Right cardiac atrium (tissue), 5 donors: ENCODE results near the gene MON2. TPM values are rescaled to one million over a fixed set of nuclear protein-coding genes. Genes with fewer than 3 reads are reported as not detected.
A peak's percentile ranks its signal among the peaks of the same experiment; 100 is the strongest.
"Not testable (repeated sequence)": the region's sequence is repeated elsewhere in the genome, so short reads cannot be mapped to it uniquely, and the experiment has no call there.

ENCODE experiments used
- ATAC-seq, 2 donors: fragments of 200-7000 bp; cut with Tn5 transposase; one replicate each; pipeline versions ENCODE4 v1.8.0 to v1.9.1; 2020; ENCODE audit warnings: moderate library complexity in 2 of 2, mild to moderate bottlenecking in 1 of 2
- DNase-seq, 3 donors: peaks; one replicate each; pipeline ENCODE4 v3.0.0-alpha.2; 2020
- H3K27ac ChIP-seq: one replicate; pipeline ENCODE4 v1.5.1; 2013; ENCODE audit warnings: mild to moderate bottlenecking, low read length, control low read depth, moderate library complexity
- H3K27me3 ChIP-seq: one replicate; pipeline ENCODE4 v1.6.1; 2013; ENCODE audit not compliant: control insufficient read depth, insufficient read depth
- H3K4me1 ChIP-seq: one replicate; pipeline ENCODE4 v1.6.1; 2013; ENCODE audit warnings: low read length; ENCODE audit not compliant: control insufficient read depth, insufficient read depth
- H3K4me3 ChIP-seq: one replicate; pipeline ENCODE4 v1.5.1; 2013; ENCODE audit warnings: low read length, control low read depth
- H3K9me3 ChIP-seq: one replicate; pipeline ENCODE4 v1.6.1; 2013; ENCODE audit warnings: low read length; ENCODE audit not compliant: control insufficient read depth
- WGBS: extraction: QIAGEN DNeasy Blood & Tissue Kit; methylation state at CpG from one replicate; pipeline ENCODE4 v1.1.7; 2013; 5-methylcytosine and 5-hydroxymethylcytosine counted together
- intact Hi-C, 4 donors: fragments of 100-400 bp; cut with DNase I; formaldehyde crosslinking; loops; one replicate each; pipeline versions ENCODE4 v1.11.0 to v1.14.0; 2022 to 2023
- polyA plus RNA-seq: library from polyadenylated mRNA; stranded (reverse); fragments of 200-250 nt; gene quantifications from one replicate; pipeline ENCODE4 v1.2.3, GENCODE V29; 2013
- total RNA-seq, 4 donors: library from RNA; stranded (reverse); fragmentation: NEBNext Ultra II Directional; extraction: Animal tissue kit (Norgen Biotek cat#: 25700); gene quantifications; one replicate each; pipeline ENCODE4 v1.2.1, GENCODE V29; 2021
- donor health status: healthy with polysubstance abuse.
- donor health status: DM: no; HTN: yes; CAD: no.
- donor health status: DM: no; HTN: no; CAD: no.
- donor health status: DM: no; HTN: yes; CAD: no; lungs with severe emphysema.
- donor health status: DM: yes; HTN: yes; CAD: no.

Gene MON2
- total and polyA plus RNA-seq, 5 donors = 9.1 to 29.0 (median 24.5) TPM

GRCh38 chr12:62471734-62472133, 5.1 kb downstream of the MON2 start:
- Histone ChIP-seq H3K27ac (no peak overlapping the region), H3K9me3 (no peaks in the 10 kb centered on the region), H3K4me3 (no peak overlapping the region), H3K4me1 (no peaks in the 10 kb centered on the region), H3K27me3 (no peaks in the 10 kb centered on the region)
- intact Hi-C loops = no loop called here
- 76% methylated on average over 4 of the region's 4 CpGs for WGBS
- no peak for DNase-seq
- no peak for ATAC-seq

- DNase-seq = no peak
- Histone ChIP-seq H3K27ac (no peak overlapping the region), H3K27me3 (no peaks in the 10 kb centered on the region), H3K9me3 (no peaks in the 10 kb centered on the region), H3K4me1 (no peaks in the 10 kb centered on the region), H3K4me3 (no peak overlapping the region)
- WGBS = 63% methylated on average over 3 of the region's 3 CpGs
- intact Hi-C loops = no loop called here
- no peak for ATAC-seq
Measured at GRCh38 chr12:62472472-62472871, 5.8 kb downstream of the MON2 start.

- no peaks in the 10 kb centered on the region for H3K9me3 ChIP-seq
- no peak for DNase-seq
- no peaks in the 10 kb centered on the region for H3K4me1 ChIP-seq
- intact Hi-C loops = no loop called here
- ATAC-seq = no peak
- no peaks in the 10 kb centered on the region for H3K27me3 ChIP-seq
- H3K4me3 ChIP-seq = no peak overlapping the region
- WGBS = 80% methylated on average over 4 of the region's 4 CpGs
- H3K27ac ChIP-seq = no peak overlapping the region
Measured at GRCh38 chr12:62481843-62482540, 15.4 kb downstream of the MON2 start.

GRCh38 chr12:62482769-62483168, 16.1 kb downstream of the MON2 start:
- H3K27ac ChIP-seq = no peak overlapping the region
- no peak overlapping the region for H3K4me3 ChIP-seq
- WGBS = 99% methylated on average over 3 of the region's 3 CpGs
- ATAC-seq (no peak), DNase-seq (no peak)
- H3K9me3 ChIP-seq = no peaks in the 10 kb centered on the region
- no peaks in the 10 kb centered on the region for H3K4me1 ChIP-seq
- intact Hi-C loops = no loop called here
- no peaks in the 10 kb centered on the region for H3K27me3 ChIP-seq

- ATAC-seq (no peak), DNase-seq (no peak)
- H3K4me3 ChIP-seq = no peak overlapping the region
- WGBS = 82% methylated on average over 2 of the region's 2 CpGs
- H3K27ac ChIP-seq = no peak overlapping the region
- H3K9me3 ChIP-seq = no peaks in the 10 kb centered on the region
- H3K4me1 ChIP-seq = no peaks in the 10 kb centered on the region
- no peaks in the 10 kb centered on the region for H3K27me3 ChIP-seq
- intact Hi-C loops = no loop called here
Measured at GRCh38 chr12:62484233-62484632, 17.6 kb downstream of the MON2 start.

GRCh38 chr12:62505786-62506185, 39.2 kb downstream of the MON2 start:
- intact Hi-C loops = no loop called here
- no peak for ATAC-seq
- WGBS = 92% methylated on average over 3 of the region's 3 CpGs
- no peaks in the 10 kb centered on the region for H3K27me3 ChIP-seq
- DNase-seq = no peak
- no peak overlapping the region for H3K27ac ChIP-seq
- no peaks in the 10 kb centered on the region for H3K4me1 ChIP-seq
- no peaks in the 10 kb centered on the region for H3K9me3 ChIP-seq
- no peak overlapping the region for H3K4me3 ChIP-seq

GRCh38 chr12:62512901-62513300, 46.3 kb downstream of the MON2 start:
- intact Hi-C loops = no loop called here
- WGBS = 96% methylated on average over 5 of the region's 5 CpGs
- Histone ChIP-seq H3K4me1 (no peaks in the 10 kb centered on the region), H3K27me3 (no peaks in the 10 kb centered on the region), H3K4me3 (no peak overlapping the region), H3K9me3 (no peaks in the 10 kb centered on the region), H3K27ac (no peak overlapping the region)
- ATAC-seq = no peak
- DNase-seq = no peak

GRCh38 chr12:62514080-62514479, 47.5 kb downstream of the MON2 start:
- DNase-seq, intact Hi-C loops, H3K27me3 ChIP-seq, ATAC-seq, H3K4me3 ChIP-seq, H3K9me3 ChIP-seq, H3K27ac ChIP-seq, H3K4me1 ChIP-seq: not testable (repeated sequence)
- WGBS = 98% methylated on average over 3 of the region's 3 CpGs

- no peaks in the 10 kb centered on the region for H3K9me3 ChIP-seq
- no peak overlapping the region for H3K27ac ChIP-seq
- ATAC-seq = no peak
- intact Hi-C loops = no loop called here
- H3K4me1 ChIP-seq = no peaks in the 10 kb centered on the region
- H3K27me3 ChIP-seq = no peaks in the 10 kb centered on the region
- no peak overlapping the region for H3K4me3 ChIP-seq
- no peak for DNase-seq
Measured at GRCh38 chr12:62516927-62517326, 50.3 kb downstream of the MON2 start.

- no peak for ATAC-seq
Measured at GRCh38 chr12:62517887-62518286, 51.3 kb downstream of the MON2 start.

GRCh38 chr12:62519043-62519442, 52.4 kb downstream of the MON2 start:
- WGBS = 56% methylated on average over 5 of the region's 5 CpGs
- H3K4me3 ChIP-seq = no peak overlapping the region
- no peak overlapping the region for H3K27ac ChIP-seq
- H3K27me3 ChIP-seq = no peaks in the 10 kb centered on the region
- no peaks in the 10 kb centered on the region for H3K4me1 ChIP-seq
- ATAC-seq (peak; percentile 75 to 92), DNase-seq (peak; percentile 42 to 87 (median 68))
- H3K9me3 ChIP-seq = no peaks in the 10 kb centered on the region
- intact Hi-C loops = no loop called here

More at GRCh38 chr12:62517887-62518286, 51.3 kb downstream of the MON2 start:
- DNase-seq = no peak
- Histone ChIP-seq H3K27ac (no peak overlapping the region), H3K4me1 (no peaks in the 10 kb centered on the region), H3K27me3 (no peaks in the 10 kb centered on the region), H3K9me3 (no peaks in the 10 kb centered on the region), H3K4me3 (no peak overlapping the region)
- intact Hi-C loops = no loop called here
- WGBS = 87% methylated on average over 2 of the region's 2 CpGs

- 88% methylated on average over 5 of the region's 5 CpGs for WGBS
Measured at GRCh38 chr12:62520361-62520760, 53.7 kb downstream of the MON2 start.

More at GRCh38 chr12:62520361-62520760, 53.7 kb downstream of the MON2 start:
- H3K9me3 ChIP-seq = no peaks in the 10 kb centered on the region
- intact Hi-C loops = no loop called here
- ATAC-seq (no peak), DNase-seq (no peak)
- no peaks in the 10 kb centered on the region for H3K4me1 ChIP-seq
- H3K27me3 ChIP-seq = no peaks in the 10 kb centered on the region
- H3K27ac ChIP-seq = no peak overlapping the region
- H3K4me3 ChIP-seq = no peak overlapping the region
